ENCODE measurements around the gene UGT8. TPM values are rescaled to one million over a fixed set of nuclear protein-coding genes. Genes with fewer than 3 reads are reported as not detected.
"Not testable (repeated sequence)": the region's sequence is repeated elsewhere in the genome, so short reads cannot be mapped to it uniquely, and the experiment has no call there.

UGT8 gene
- total RNA-seq, 1 donor from 2014 or later, result 6.3 TPM

DNA sequence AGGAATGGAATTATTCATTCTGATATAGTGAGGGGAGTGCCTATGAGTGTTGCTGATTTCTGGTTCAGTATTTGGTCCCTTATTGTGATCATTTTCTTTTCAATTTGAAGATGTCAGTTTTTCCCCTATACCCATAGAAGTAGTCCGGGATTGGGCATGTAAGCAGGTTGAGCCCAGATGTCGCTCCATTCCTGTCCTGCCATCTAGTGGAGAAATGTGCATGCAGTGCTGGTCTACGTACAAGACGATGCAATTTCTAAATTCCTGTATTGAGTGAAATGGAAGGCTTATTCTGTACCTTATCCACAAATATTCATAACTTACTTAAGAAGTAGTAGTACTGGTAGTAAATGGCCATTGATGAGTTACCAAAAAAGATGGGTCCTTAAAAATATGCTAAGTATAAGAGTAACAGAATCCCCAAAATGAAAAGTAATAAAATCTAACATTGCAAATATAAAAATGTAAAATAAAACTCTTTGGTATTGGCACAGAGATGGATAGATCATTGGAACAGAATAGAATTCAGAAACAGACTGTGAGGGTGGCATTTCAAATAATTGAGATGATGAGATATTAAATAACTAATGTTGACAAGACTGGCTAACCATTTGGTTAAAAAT is 60.9 kb downstream of the UGT8 start:
- H3K36me3 Mint-ChIP-seq (ENCODE audit: low read depth), result no peaks in the 10 kb centered on the region
- no peaks in the 10 kb centered on the region for H3K27me3 Mint-ChIP-seq (ENCODE audit: low read depth)
- DNase-seq (ENCODE audit: low read depth, low spot score), result peak; percentile 48
- no peak overlapping the region for H3K4me3 Mint-ChIP-seq
- TF ChIP-seq CTCF (conservative IDR thresholded peaks at IDR 0.05), result peak; percentile 91
- H3K27ac Mint-ChIP-seq (ENCODE audit: unreplicated experiment), result no peak overlapping the region
- H3K4me1 Mint-ChIP-seq, result peaks cover 22% of the 10 kb centered on the region
- H3K9me3 Mint-ChIP-seq, result no peaks in the 10 kb centered on the region

DNA sequence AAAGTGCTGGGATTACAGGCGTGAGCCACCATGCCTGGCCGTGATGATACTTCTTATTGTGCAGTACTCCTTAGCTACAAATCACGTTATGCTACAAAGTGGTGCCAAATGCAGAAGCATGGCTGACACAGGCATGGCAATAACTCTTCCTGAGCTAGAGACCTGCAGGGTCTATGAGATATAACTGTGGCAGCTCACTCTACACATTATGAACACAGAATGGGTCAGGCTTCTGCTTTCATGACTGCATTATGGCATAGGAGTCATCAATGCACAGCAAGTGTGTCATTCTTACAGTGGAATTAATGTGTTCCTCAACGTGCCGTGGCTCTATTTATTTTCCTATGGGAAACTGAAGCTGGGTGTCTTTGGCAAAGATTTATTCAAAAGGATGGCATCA is 64.5 kb downstream of the UGT8 start:
- H3K4me1 Mint-ChIP-seq, result peaks cover 15% of the 10 kb centered on the region
- DNase-seq (ENCODE audit: low read depth, low spot score), result no peak
- H3K27ac Mint-ChIP-seq (ENCODE audit: unreplicated experiment), result no peak overlapping the region
- no peaks in the 10 kb centered on the region for H3K27me3 Mint-ChIP-seq (ENCODE audit: low read depth)
- no peak for TF ChIP-seq CTCF (conservative IDR thresholded peaks at IDR 0.05)
- H3K36me3 Mint-ChIP-seq (ENCODE audit: low read depth), result no peaks in the 10 kb centered on the region
- H3K9me3 Mint-ChIP-seq, result no peaks in the 10 kb centered on the region
- no peak overlapping the region for H3K4me3 Mint-ChIP-seq

GRCh38 chr4:114668577-114668976 is 70.0 kb downstream of the UGT8 start:
- Mint-ChIP-seq H3K4me3 (no peak overlapping the region), H3K27me3 (ENCODE audit: low read depth) (no peaks in the 10 kb centered on the region), H3K9me3 (no peaks in the 10 kb centered on the region), H3K4me1 (peaks cover 4% of the 10 kb centered on the region), H3K27ac (ENCODE audit: unreplicated experiment) (no peak overlapping the region), H3K36me3 (ENCODE audit: low read depth) (no peaks in the 10 kb centered on the region)
- no peak for DNase-seq (ENCODE audit: low read depth, low spot score)
- TF ChIP-seq CTCF (conservative IDR thresholded peaks at IDR 0.05), result no peak

DNA sequence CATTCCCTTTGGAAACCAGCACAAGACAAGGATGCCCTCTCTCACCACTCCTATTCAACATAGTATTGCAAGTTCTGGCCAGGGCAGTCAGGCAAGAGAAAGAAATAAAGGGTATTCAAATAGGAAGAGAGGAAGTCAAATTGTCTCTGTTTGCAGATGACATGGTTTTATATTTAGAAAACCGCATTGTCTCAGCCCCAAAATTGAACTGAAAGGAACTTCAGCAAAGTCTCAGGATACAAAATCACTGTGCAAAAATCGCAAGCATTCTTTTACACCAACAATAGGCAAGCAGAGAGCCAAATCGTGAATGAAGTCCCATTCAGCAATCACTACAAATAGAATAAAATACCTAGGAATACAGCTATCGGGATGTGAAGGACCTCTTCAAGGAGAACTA is 72.1 kb downstream of the UGT8 start:
- H3K4me1 Mint-ChIP-seq; DNase-seq (ENCODE audit: low read depth, low spot score); H3K9me3 Mint-ChIP-seq; H3K4me3 Mint-ChIP-seq; H3K27me3 Mint-ChIP-seq (ENCODE audit: low read depth); H3K36me3 Mint-ChIP-seq (ENCODE audit: low read depth); H3K27ac Mint-ChIP-seq (ENCODE audit: unreplicated experiment): not testable (repeated sequence)

GRCh38 chr4:114673306-114673705 is 74.7 kb downstream of the UGT8 start:
- no peak for DNase-seq (ENCODE audit: low read depth, low spot score)
- TF ChIP-seq CTCF (conservative IDR thresholded peaks at IDR 0.05), result no peak
- H3K36me3 Mint-ChIP-seq (ENCODE audit: low read depth), result no peaks in the 10 kb centered on the region
- no peak overlapping the region for H3K4me3 Mint-ChIP-seq
- H3K27me3 Mint-ChIP-seq (ENCODE audit: low read depth), result no peaks in the 10 kb centered on the region
- peaks cover 4% of the 10 kb centered on the region for H3K9me3 Mint-ChIP-seq
- H3K4me1 Mint-ChIP-seq, result peaks cover 4% of the 10 kb centered on the region
- no peak overlapping the region for H3K27ac Mint-ChIP-seq (ENCODE audit: unreplicated experiment)

DNA sequence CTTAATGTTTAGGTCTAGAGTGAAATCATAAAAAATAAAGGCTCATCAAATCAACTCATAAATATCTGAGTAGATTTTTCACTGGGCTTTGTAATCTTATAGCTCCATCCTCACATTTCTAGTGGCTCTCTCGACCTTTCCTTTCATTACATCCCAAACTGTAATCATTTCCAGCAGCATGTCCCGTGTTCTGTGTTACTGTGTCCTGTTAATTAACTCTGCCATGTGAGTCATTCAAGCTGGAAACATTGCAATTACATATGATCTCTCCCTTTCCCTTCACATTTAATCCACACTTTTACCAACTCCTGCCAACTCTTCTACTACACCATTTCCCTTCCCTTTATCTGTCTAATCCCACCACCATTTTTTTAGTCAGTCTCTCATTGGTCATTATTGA is 75.5 kb downstream of the UGT8 start:
- Mint-ChIP-seq H3K4me1 (peaks cover 4% of the 10 kb centered on the region), H3K36me3 (ENCODE audit: low read depth) (no peaks in the 10 kb centered on the region), H3K27me3 (ENCODE audit: low read depth) (no peaks in the 10 kb centered on the region), H3K9me3 (peaks cover 4% of the 10 kb centered on the region), H3K4me3 (no peak overlapping the region), H3K27ac (ENCODE audit: unreplicated experiment) (no peak overlapping the region)
- DNase-seq (ENCODE audit: low read depth, low spot score), result no peak
- TF ChIP-seq CTCF (conservative IDR thresholded peaks at IDR 0.05), result no peak
